ENCODE results near the gene STUB1. TPM values are rescaled to one million over a fixed set of nuclear protein-coding genes. Genes with fewer than 3 reads are reported as not detected.

The STUB1 gene
- polyA plus RNA-seq, 2 of the 4 experiments (the other 2 are of a cell fraction): 60.6 to 93.5 TPM

DNA sequence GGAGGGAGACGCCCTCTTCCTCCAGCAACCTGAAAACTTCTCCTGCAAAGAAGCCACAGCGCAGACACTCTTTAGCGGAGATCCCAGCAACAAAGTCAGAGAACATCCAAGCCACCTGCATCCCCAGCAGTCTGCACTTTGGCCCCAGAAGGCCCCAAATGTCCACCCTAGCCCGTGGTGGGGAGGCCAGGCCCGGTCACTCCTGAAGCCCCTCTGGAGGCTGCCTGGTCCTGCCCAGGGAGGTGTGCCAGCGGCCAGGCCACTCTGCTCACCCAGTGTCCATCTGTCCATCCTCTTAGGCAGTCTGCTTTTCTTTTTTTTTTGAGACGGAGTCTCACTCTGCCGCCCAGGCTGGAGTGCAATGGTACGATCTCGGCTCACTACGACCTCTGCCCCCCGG lies 52.1 kb downstream of the STUB1 start:
- FAIRE-seq (no peak), DNase-seq (ENCODE audit: low read depth in 1 of 2, low spot score in 1 of 2) (no peak), ATAC-seq (no peak)
- ChIA-PET CTCF (interaction anchor here (0.8 to 28.0 kb wide), 7 partner anchors 8 to 53 kb away, joined by 3 to 656 read pairs (median 8); partner anchors contain the start of genes ANTKMT, CCDC78, CIAO3 and FBXL16), POLR2A (interaction anchor here (1.4 to 3.1 kb wide), 2 partner anchors 9 to 12 kb away, joined by 4 to 15 read pairs; partner anchors contain the start of genes ANTKMT and CIAO3)
- Histone ChIP-seq H3K4me3 (no peak overlapping the region), H3K4me1 (peaks cover 6% of the 10 kb centered on the region; the same call in 1 of the 3 replicates), H3K9me3 (no peaks in the 10 kb centered on the region), H3K4me2 (no peak overlapping the region), H3K27ac (no peak overlapping the region)
- WGBS (ENCODE audit: missing lambda C conversion rate): 92% methylated on average over 12 of the region's 12 CpGs
- TF ChIP-seq KDM5A (IDR thresholded peaks at IDR 0.05) (no peak), SMC3 (IDR thresholded peaks at IDR 0.05) (no peak)

Other genes starting within 250 kb of the STUB1 start
- gene CAPN15, start 152.7 kb upstream of the STUB1 start, polyA plus RNA-seq (2011; rRNA removed): 10.0 and 11.4 TPM in 2 replicates
- gene CAPN15, start 152.7 kb upstream of the STUB1 start, polyA plus RNA-seq (2017; fragmentation: RNase III; extraction: RNeasy Plus Mini Kit Qiagen cat#74134 plus additional on column Dnase treatment): 31.3 to 33.9 TPM (median 33.3 TPM) in 3 replicates
- 0.04 TPM in 1 of 2 replicates, not detected in the other for gene PRR35, start 120.0 kb upstream of the STUB1 start, polyA plus RNA-seq (2011; rRNA removed)
- gene PRR35, start 120.0 kb upstream of the STUB1 start, polyA plus RNA-seq (2017; fragmentation: RNase III; extraction: RNeasy Plus Mini Kit Qiagen cat#74134 plus additional on column Dnase treatment): 0.04 to 0.10 TPM (median 0.04 TPM) in 3 replicates
- gene NHLRC4, start 113.4 kb upstream of the STUB1 start, polyA plus RNA-seq (2011; rRNA removed): 0.03 and 0.13 TPM in 2 replicates
- 0.07 to 0.09 TPM (median 0.08 TPM) in 3 replicates for gene NHLRC4, start 113.4 kb upstream of the STUB1 start, polyA plus RNA-seq (2017; fragmentation: RNase III; extraction: RNeasy Plus Mini Kit Qiagen cat#74134 plus additional on column Dnase treatment)
- 13.2 and 15.7 TPM in 2 replicates for gene PIGQ, start 110.4 kb upstream of the STUB1 start, polyA plus RNA-seq (2011; rRNA removed)
- gene PIGQ, start 110.4 kb upstream of the STUB1 start, polyA plus RNA-seq (2017; fragmentation: RNase III; extraction: RNeasy Plus Mini Kit Qiagen cat#74134 plus additional on column Dnase treatment): 25.2 to 32.2 TPM (median 31.2 TPM) in 3 replicates
- 4.4 and 4.9 TPM in 2 replicates for gene RAB40C, start 90.3 kb upstream of the STUB1 start, polyA plus RNA-seq (2011; rRNA removed)
- gene RAB40C, start 90.3 kb upstream of the STUB1 start, polyA plus RNA-seq (2017; fragmentation: RNase III; extraction: RNeasy Plus Mini Kit Qiagen cat#74134 plus additional on column Dnase treatment): 8.1 to 9.7 TPM (median 8.5 TPM) in 3 replicates
- 0.05 TPM in 1 of 2 replicates, not detected in the other for gene WFIKKN1, start 49.4 kb upstream of the STUB1 start, polyA plus RNA-seq (2011; rRNA removed)
- gene WFIKKN1, start 49.4 kb upstream of the STUB1 start, polyA plus RNA-seq (2017; fragmentation: RNase III; extraction: RNeasy Plus Mini Kit Qiagen cat#74134 plus additional on column Dnase treatment): 0.15 to 0.23 TPM (median 0.17 TPM) in 3 replicates
- gene METTL26, start 44.1 kb upstream of the STUB1 start, polyA plus RNA-seq (2011; rRNA removed): 44.2 and 47.2 TPM in 2 replicates
- gene METTL26, start 44.1 kb upstream of the STUB1 start, polyA plus RNA-seq (2017; fragmentation: RNase III; extraction: RNeasy Plus Mini Kit Qiagen cat#74134 plus additional on column Dnase treatment): 78.3 to 83.6 TPM (median 80.3 TPM) in 3 replicates
- 10.7 and 12.9 TPM in 2 replicates for gene MCRIP2, start 38.6 kb upstream of the STUB1 start, polyA plus RNA-seq (2011; rRNA removed)
- 20.3 to 21.3 TPM (median 21.3 TPM) in 3 replicates for gene MCRIP2, start 38.6 kb upstream of the STUB1 start, polyA plus RNA-seq (2017; fragmentation: RNase III; extraction: RNeasy Plus Mini Kit Qiagen cat#74134 plus additional on column Dnase treatment)
- gene WDR90, start 31.0 kb upstream of the STUB1 start, polyA plus RNA-seq (2011; rRNA removed): 6.5 and 7.3 TPM in 2 replicates
- 28.1 to 31.4 TPM (median 30.7 TPM) in 3 replicates for gene WDR90, start 31.0 kb upstream of the STUB1 start, polyA plus RNA-seq (2017; fragmentation: RNase III; extraction: RNeasy Plus Mini Kit Qiagen cat#74134 plus additional on column Dnase treatment)
- 33.9 and 38.0 TPM in 2 replicates for gene RHOT2, start 12.3 kb upstream of the STUB1 start, polyA plus RNA-seq (2011; rRNA removed)
- gene RHOT2, start 12.3 kb upstream of the STUB1 start, polyA plus RNA-seq (2017; fragmentation: RNase III; extraction: RNeasy Plus Mini Kit Qiagen cat#74134 plus additional on column Dnase treatment): 74.0 to 83.5 TPM (median 83.1 TPM) in 3 replicates
- gene RHBDL1, start 4.7 kb upstream of the STUB1 start, polyA plus RNA-seq (2011; rRNA removed): 0.56 and 0.75 TPM in 2 replicates
- gene RHBDL1, start 4.7 kb upstream of the STUB1 start, polyA plus RNA-seq (2017; fragmentation: RNase III; extraction: RNeasy Plus Mini Kit Qiagen cat#74134 plus additional on column Dnase treatment): 1.2 to 1.6 TPM (median 1.4 TPM) in 3 replicates
- gene JMJD8, start 3.9 kb downstream of the STUB1 start, polyA plus RNA-seq (2011; rRNA removed): 37.5 and 43.8 TPM in 2 replicates
- gene JMJD8, start 3.9 kb downstream of the STUB1 start, polyA plus RNA-seq (2017; fragmentation: RNase III; extraction: RNeasy Plus Mini Kit Qiagen cat#74134 plus additional on column Dnase treatment): 72.6 to 77.0 TPM (median 73.7 TPM) in 3 replicates
- 2.7 and 3.0 TPM in 2 replicates for gene WDR24, start 10.0 kb downstream of the STUB1 start, polyA plus RNA-seq (2011; rRNA removed)
- gene WDR24, start 10.0 kb downstream of the STUB1 start, polyA plus RNA-seq (2017; fragmentation: RNase III; extraction: RNeasy Plus Mini Kit Qiagen cat#74134 plus additional on column Dnase treatment): 5.6 to 7.6 TPM (median 6.6 TPM) in 3 replicates
- 0.53 and 0.54 TPM in 2 replicates for gene FBXL16, start 25.4 kb downstream of the STUB1 start, polyA plus RNA-seq (2011; rRNA removed)
- gene FBXL16, start 25.4 kb downstream of the STUB1 start, polyA plus RNA-seq (2017; fragmentation: RNase III; extraction: RNeasy Plus Mini Kit Qiagen cat#74134 plus additional on column Dnase treatment): 1.1 to 1.4 TPM (median 1.2 TPM) in 3 replicates
- 33.8 and 41.0 TPM in 2 replicates for gene METRN, start 34.7 kb downstream of the STUB1 start, polyA plus RNA-seq (2011; rRNA removed)
- 72.7 to 82.2 TPM (median 81.0 TPM) in 3 replicates for gene METRN, start 34.7 kb downstream of the STUB1 start, polyA plus RNA-seq (2017; fragmentation: RNase III; extraction: RNeasy Plus Mini Kit Qiagen cat#74134 plus additional on column Dnase treatment)
- 10.9 and 11.9 TPM in 2 replicates for gene ANTKMT, start 40.7 kb downstream of the STUB1 start, polyA plus RNA-seq (2011; rRNA removed)
- 49.2 to 55.8 TPM (median 55.2 TPM) in 3 replicates for gene ANTKMT, start 40.7 kb downstream of the STUB1 start, polyA plus RNA-seq (2017; fragmentation: RNase III; extraction: RNeasy Plus Mini Kit Qiagen cat#74134 plus additional on column Dnase treatment)
- 1.1 and 1.7 TPM in 2 replicates for gene CCDC78, start 46.0 kb downstream of the STUB1 start, polyA plus RNA-seq (2011; rRNA removed)
- gene CCDC78, start 46.0 kb downstream of the STUB1 start, polyA plus RNA-seq (2017; fragmentation: RNase III; extraction: RNeasy Plus Mini Kit Qiagen cat#74134 plus additional on column Dnase treatment): 4.7 to 5.9 TPM (median 5.6 TPM) in 3 replicates
- gene HAGHL, start 46.7 kb downstream of the STUB1 start, polyA plus RNA-seq (2011; rRNA removed): 3.5 and 4.4 TPM in 2 replicates
- gene HAGHL, start 46.7 kb downstream of the STUB1 start, polyA plus RNA-seq (2017; fragmentation: RNase III; extraction: RNeasy Plus Mini Kit Qiagen cat#74134 plus additional on column Dnase treatment): 21.4 to 22.0 TPM (median 21.7 TPM) in 3 replicates
- gene CIAO3, start 60.6 kb downstream of the STUB1 start, polyA plus RNA-seq (2011; rRNA removed): 17.4 and 19.3 TPM in 2 replicates
- gene CIAO3, start 60.6 kb downstream of the STUB1 start, polyA plus RNA-seq (2017; fragmentation: RNase III; extraction: RNeasy Plus Mini Kit Qiagen cat#74134 plus additional on column Dnase treatment): 20.9 to 24.6 TPM (median 23.0 TPM) in 3 replicates
- 1.8 and 2.4 TPM in 2 replicates for gene MSLN, start 80.3 kb downstream of the STUB1 start, polyA plus RNA-seq (2011; rRNA removed)
- 2.7 to 3.6 TPM (median 3.1 TPM) in 3 replicates for gene MSLN, start 80.3 kb downstream of the STUB1 start, polyA plus RNA-seq (2017; fragmentation: RNase III; extraction: RNeasy Plus Mini Kit Qiagen cat#74134 plus additional on column Dnase treatment)
- 10.6 and 10.8 TPM in 2 replicates for gene RPUSD1, start 108.0 kb downstream of the STUB1 start, polyA plus RNA-seq (2011; rRNA removed)
- gene RPUSD1, start 108.0 kb downstream of the STUB1 start, polyA plus RNA-seq (2017; fragmentation: RNase III; extraction: RNeasy Plus Mini Kit Qiagen cat#74134 plus additional on column Dnase treatment): 26.9 to 29.3 TPM (median 29.0 TPM) in 3 replicates
- gene CHTF18, start 108.2 kb downstream of the STUB1 start, polyA plus RNA-seq (2011; rRNA removed): 4.8 and 5.1 TPM in 2 replicates
- 32.5 to 36.7 TPM (median 33.8 TPM) in 3 replicates for gene CHTF18, start 108.2 kb downstream of the STUB1 start, polyA plus RNA-seq (2017; fragmentation: RNase III; extraction: RNeasy Plus Mini Kit Qiagen cat#74134 plus additional on column Dnase treatment)
- gene GNG13, start 120.3 kb downstream of the STUB1 start, polyA plus RNA-seq (2011; rRNA removed): not detected in 2 replicates
- 0.09 TPM in 1 of 3 replicates, not detected in the others for gene GNG13, start 120.3 kb downstream of the STUB1 start, polyA plus RNA-seq (2017; fragmentation: RNase III; extraction: RNeasy Plus Mini Kit Qiagen cat#74134 plus additional on column Dnase treatment)